Breast epithelium (tissue), 4 donors: ENCODE data around the gene ABHD14A. TPM values are rescaled to one million over a fixed set of nuclear protein-coding genes. Genes with fewer than 3 reads are reported as not detected.

Source experiments
- DNase-seq, 2 donors: peaks; one replicate each; pipeline ENCODE4 v3.0.0-alpha.2; 2019; ENCODE audit warnings: low spot score in 2 of 2
- H3K27ac ChIP-seq, 2 donors: fragments of 200-600 bp; sonication (generic) in 1 of 2; one replicate each; pipeline ENCODE4 v1.5.1; 2016 to 2019; ENCODE audit warnings: mild to moderate bottlenecking in 1 of 2
- H3K27me3 ChIP-seq, 2 donors: fragments of 200-600 bp; sonication (generic) in 1 of 2; one replicate each; pipeline versions ENCODE4 v1.5.1 to v1.6.0; 2017 to 2019; ENCODE audit warnings: control low read depth in 1 of 2, mild to moderate bottlenecking in 1 of 2
- H3K36me3 ChIP-seq: fragments of 200-600 bp; one replicate; pipeline ENCODE4 v1.5.1; 2019
- H3K4me1 ChIP-seq, 2 donors: fragments of 200-600 bp; sonication (generic); one replicate each; pipeline ENCODE4 v1.5.1; 2016 to 2019; ENCODE audit warnings: control low read depth in 1 of 2
- H3K4me3 ChIP-seq, 3 donors: fragments of 200-600 bp; sonication (generic); 1 replicate in 2 of 3; 2 replicates in 1 of 3; pipeline ENCODE4 v1.5.1; 2016 to 2019; ENCODE audit warnings: mild to moderate bottlenecking in 3 of 3, moderate library complexity in 2 of 3
- H3K9me3 ChIP-seq, 2 donors: fragments of 200-600 bp; sonication (generic) in 1 of 2; one replicate each; pipeline ENCODE4 v1.5.1; 2016 to 2019; ENCODE audit warnings: control low read depth in 1 of 2
- POLR2A ChIP-seq: fragments of 450-650 bp; IDR thresholded peaks from one replicate; pipeline ENCODE4 v1.6.1; 2016; ENCODE audit warnings: antibody characterized with exemption, mild to moderate bottlenecking, moderate library complexity
- POLR2AphosphoS5 ChIP-seq, 3 donors: sonication (generic); formaldehyde crosslinking; IDR thresholded peaks; one replicate each; pipeline ENCODE4 v1.6.1; 2017; ENCODE audit warnings: antibody characterized with exemption in 3 of 3
- intact Hi-C: fragments of 100-400 bp; cut with DNase I; formaldehyde crosslinking; loops from one replicate; pipeline ENCODE4 v1.15.1; 2023; ENCODE audit warnings: low total_unique reads
- total RNA-seq, 3 donors: library from RNA; depleted of rRNA; stranded (reverse); fragments of >200 nt; gene quantifications; one replicate each; pipeline ENCODE4 v1.1.0, GENCODE V29; 2016
- TF ChIP-seq, protein P1 (sequence below), 3 donors: fragments of 450-650 bp; IDR thresholded peaks; one replicate each; pipeline ENCODE4 v1.5.1; 2016 to 2017; ENCODE audit warnings: antibody characterized with exemption in 3 of 3, mild to moderate bottlenecking in 3 of 3, moderate library complexity in 3 of 3

The ABHD14A gene
- total RNA-seq, 3 donors from 2014 or later, result 16.1 to 32.6 (median 17.1) TPM

DNA sequence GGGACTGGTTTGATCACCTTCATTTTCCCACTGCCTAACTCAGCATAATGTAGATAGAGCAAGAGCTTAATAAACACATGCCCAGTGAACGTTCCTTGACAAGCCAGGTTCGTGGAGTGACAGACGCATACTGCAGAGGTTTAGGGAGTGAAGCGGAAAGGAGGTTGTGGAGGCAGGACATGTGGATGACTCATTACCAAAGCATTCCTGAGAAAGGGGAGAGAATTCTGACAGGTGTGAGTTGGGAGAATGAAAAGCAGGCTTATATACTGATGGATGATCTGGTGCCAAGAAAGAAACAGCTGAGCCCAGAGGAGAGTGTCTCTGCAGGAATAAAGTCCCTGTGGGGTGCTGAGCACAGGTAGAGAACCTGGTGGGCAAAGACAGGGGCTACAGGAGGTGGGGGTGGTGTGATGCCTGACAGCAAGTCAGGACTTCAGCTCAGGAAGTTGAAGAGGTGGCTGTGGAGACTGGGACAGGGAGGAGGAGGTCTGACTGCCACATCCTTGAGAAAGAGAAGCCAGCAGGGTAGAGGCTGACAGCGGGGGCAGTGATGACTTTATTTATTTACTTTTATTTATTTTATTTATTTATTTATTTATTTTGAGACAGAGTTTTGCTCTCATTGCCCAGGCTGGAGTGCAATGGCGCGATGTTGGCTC lies 23.2 kb downstream of the ABHD14A start:
- Histone ChIP-seq H3K4me3 (no peak overlapping the region), H3K9me3 (no peaks in the 10 kb centered on the region), H3K27me3 (no peaks in the 10 kb centered on the region), H3K27ac (no peak overlapping the region), H3K4me1 (peaks cover 0 to 12% of the 10 kb centered on the region in 2 donors), H3K36me3 (no peaks in the 10 kb centered on the region)
- no peak for DNase-seq
- intact Hi-C loops, result no loop called here
- TF ChIP-seq POLR2A (no peak), POLR2AphosphoS5 (IDR thresholded peaks at IDR 0.05) (no peak)
- TF ChIP-seq, protein P1, sequence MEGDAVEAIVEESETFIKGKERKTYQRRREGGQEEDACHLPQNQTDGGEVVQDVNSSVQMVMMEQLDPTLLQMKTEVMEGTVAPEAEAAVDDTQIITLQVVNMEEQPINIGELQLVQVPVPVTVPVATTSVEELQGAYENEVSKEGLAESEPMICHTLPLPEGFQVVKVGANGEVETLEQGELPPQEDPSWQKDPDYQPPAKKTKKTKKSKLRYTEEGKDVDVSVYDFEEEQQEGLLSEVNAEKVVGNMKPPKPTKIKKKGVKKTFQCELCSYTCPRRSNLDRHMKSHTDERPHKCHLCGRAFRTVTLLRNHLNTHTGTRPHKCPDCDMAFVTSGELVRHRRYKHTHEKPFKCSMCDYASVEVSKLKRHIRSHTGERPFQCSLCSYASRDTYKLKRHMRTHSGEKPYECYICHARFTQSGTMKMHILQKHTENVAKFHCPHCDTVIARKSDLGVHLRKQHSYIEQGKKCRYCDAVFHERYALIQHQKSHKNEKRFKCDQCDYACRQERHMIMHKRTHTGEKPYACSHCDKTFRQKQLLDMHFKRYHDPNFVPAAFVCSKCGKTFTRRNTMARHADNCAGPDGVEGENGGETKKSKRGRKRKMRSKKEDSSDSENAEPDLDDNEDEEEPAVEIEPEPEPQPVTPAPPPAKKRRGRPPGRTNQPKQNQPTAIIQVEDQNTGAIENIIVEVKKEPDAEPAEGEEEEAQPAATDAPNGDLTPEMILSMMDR (IDR thresholded peaks at IDR 0.05), result no peak

DNA sequence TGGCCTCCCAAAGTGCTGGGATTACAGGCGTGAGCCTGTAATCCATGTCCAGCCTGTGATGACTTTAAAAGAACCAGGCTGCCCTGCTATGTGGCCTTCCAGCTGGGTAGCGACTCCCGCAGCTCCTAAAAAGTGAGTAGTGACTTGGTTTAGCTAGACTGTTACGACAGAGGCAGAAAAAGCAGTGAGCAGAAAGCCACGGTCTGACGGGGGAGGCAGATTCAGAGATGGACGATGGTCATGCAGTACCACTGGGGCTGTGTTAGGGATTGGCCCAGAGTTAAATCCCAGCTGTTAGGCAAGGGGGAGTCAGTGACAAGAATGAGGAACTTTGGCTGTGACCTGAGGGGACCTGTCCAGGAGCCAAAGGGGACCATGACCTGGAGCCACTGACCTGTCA lies 23.9 kb downstream of the ABHD14A start:
- intact Hi-C loops, result no loop called here
- H3K9me3 ChIP-seq, result no peaks in the 10 kb centered on the region
- TF ChIP-seq POLR2A, result no peak
- no peaks in the 10 kb centered on the region for H3K36me3 ChIP-seq
- no peak for DNase-seq
- no peak overlapping the region for H3K4me3 ChIP-seq
- H3K4me1 ChIP-seq, result peaks cover 0 to 12% of the 10 kb centered on the region in 2 donors
- H3K27ac ChIP-seq, result no peak overlapping the region
- no peaks in the 10 kb centered on the region for H3K27me3 ChIP-seq

DNA sequence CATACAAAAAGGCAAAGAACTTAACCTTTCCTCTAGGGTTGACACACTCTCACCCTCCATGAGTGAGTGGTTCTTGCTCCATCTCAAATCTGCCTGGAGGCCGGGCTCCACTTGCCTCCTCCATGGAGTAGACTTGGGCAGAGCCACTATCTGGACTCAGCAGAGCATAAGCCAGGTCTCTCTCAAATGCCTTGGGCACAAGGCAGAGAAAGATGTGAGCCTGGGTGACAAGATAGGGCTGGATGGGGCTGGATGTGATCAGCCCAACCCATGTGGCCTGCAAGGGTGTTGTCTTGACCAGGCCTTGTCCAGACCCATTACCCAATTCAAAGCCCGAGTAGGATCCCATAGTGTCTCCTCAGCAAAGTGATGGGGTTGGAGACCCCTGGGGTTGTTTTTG lies 25.0 kb downstream of the ABHD14A start:
- no peak overlapping the region for H3K27ac ChIP-seq
- H3K27me3 ChIP-seq, result no peaks in the 10 kb centered on the region
- H3K9me3 ChIP-seq, result no peaks in the 10 kb centered on the region
- intact Hi-C loops, result loop anchor here (5.0 to 10.0 kb wide), 2 partner anchors 55 to 142 kb away; partner anchors contain the start of gene DUSP7
- no peak for DNase-seq
- H3K4me3 ChIP-seq, result no peak overlapping the region
- H3K36me3 ChIP-seq, result no peaks in the 10 kb centered on the region
- H3K4me1 ChIP-seq, result peaks cover 0 to 3% of the 10 kb centered on the region in 2 donors
- TF ChIP-seq POLR2AphosphoS5 (IDR thresholded peaks at IDR 0.05) (no peak), POLR2A (no peak)
- TF ChIP-seq, protein P1 (IDR thresholded peaks at IDR 0.05), result no peak

DNA sequence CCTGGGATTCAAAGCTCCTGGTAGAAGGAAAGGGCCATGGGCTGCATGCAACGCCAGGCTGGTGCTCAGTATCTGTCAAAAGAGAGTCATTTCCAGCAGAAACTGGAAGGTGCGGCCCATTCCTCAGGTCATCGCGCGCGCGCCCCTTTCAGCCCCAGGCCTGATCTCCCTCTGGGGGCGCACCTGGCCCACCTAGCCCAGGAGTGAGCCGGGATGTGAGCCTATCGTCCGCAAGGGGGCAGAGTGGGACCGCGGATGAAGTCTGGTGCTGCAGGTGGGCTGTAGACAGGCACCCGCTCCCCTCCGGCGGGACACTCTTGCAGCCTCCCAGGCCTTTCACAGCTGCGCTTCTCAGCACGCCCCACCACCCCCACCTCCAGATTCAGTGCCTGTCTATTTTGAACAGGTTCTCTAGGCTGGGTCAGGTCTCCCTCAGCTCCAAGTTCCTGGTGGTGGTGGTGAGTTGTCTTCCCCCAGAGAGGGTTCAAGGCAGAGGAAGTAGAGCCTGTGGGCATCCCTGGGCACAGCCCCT lies 26.6 kb downstream of the ABHD14A start:
- Histone ChIP-seq H3K27ac (no peak overlapping the region), H3K9me3 (no peaks in the 10 kb centered on the region)
- peak; percentile 56 to 68 for DNase-seq

DNA sequence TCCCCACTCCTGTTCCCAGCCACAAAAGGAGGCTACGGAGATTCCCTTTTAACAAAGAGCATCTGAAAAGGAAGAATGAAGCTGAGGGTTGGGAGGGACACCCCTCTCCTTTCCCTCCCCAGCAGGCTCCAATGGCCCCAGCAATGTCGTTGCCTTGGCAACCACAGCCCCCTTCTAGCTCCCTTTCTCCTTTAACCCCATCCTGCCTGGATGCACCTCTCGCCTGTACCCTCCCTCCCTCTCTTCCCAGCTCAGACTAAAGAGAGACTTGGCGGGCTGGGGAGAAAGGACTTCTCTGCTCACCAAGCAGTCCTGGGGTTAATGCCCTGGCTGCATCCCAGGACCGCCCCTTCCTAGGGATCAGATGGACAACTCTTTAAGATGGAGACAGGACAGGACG lies 27.9 kb downstream of the ABHD14A start:
- Histone ChIP-seq H3K9me3 (no peaks in the 10 kb centered on the region), H3K27ac (no peak overlapping the region), H3K27me3 (no peaks in the 10 kb centered on the region), H3K4me1 (peaks cover 7 to 12% of the 10 kb centered on the region in 2 donors), H3K36me3 (no peaks in the 10 kb centered on the region), H3K4me3 (no peak overlapping the region)
- intact Hi-C loops, result loop anchor here (5.0 to 10.0 kb wide), 2 partner anchors 52 to 140 kb away; partner anchors contain the start of gene DUSP7
- no peak for DNase-seq
- TF ChIP-seq POLR2A (no peak), POLR2AphosphoS5 (IDR thresholded peaks at IDR 0.05) (no peak)
- TF ChIP-seq, protein P1 (IDR thresholded peaks at IDR 0.05), result no peak

More for the DNA sequence above, 26.6 kb downstream of the ABHD14A start:
- TF ChIP-seq POLR2AphosphoS5 (IDR thresholded peaks at IDR 0.05), result peak in 2 of 3 donors; percentile 16 to 22
- no peak for TF ChIP-seq POLR2A
- TF ChIP-seq, protein P1 (IDR thresholded peaks at IDR 0.05), result peak; percentile 82 to 96 (median 95)
- peaks cover 7 to 12% of the 10 kb centered on the region in 2 donors for H3K4me1 ChIP-seq
- no peak overlapping the region for H3K4me3 ChIP-seq
- no peaks in the 10 kb centered on the region for H3K36me3 ChIP-seq
- intact Hi-C loops, result loop anchor here (1.0 to 10.0 kb wide), 3 partner anchors 44 to 141 kb away; partner anchors contain the start of gene DUSP7
- H3K27me3 ChIP-seq, result no peaks in the 10 kb centered on the region
